MM.1S (cell line): ENCODE measurements around the gene RTRAF.

Experiments
- DNase-seq: peaks from one replicate; pipeline ENCODE4 v3.0.0-alpha.2; 2015
- H2AFZ ChIP-seq: fragments of 300-600 bp; sonication (generic); 2 replicates; pipeline ENCODE4 v1.6.0; 2016; ENCODE audit warnings: antibody characterized with exemption, low read length
- H3F3A ChIP-seq: fragments of 300-600 bp; sonication (generic); 2 replicates; pipeline ENCODE4 v1.6.1; 2016; ENCODE audit warnings: mild to moderate bottlenecking, antibody characterized with exemption, low read length, moderate library complexity, mixed read lengths; ENCODE audit not compliant: insufficient read depth
- H3K27ac ChIP-seq: fragments of 300-600 bp; sonication (generic); 2 replicates; pipeline ENCODE4 v1.5.1; 2016; ENCODE audit warnings: mild to moderate bottlenecking, low read length
- H3K27me3 ChIP-seq: fragments of 300-600 bp; sonication (generic); replicated peaks from 2 replicates; pipeline ENCODE4 v1.6.0; 2016; ENCODE audit warnings: low read length; ENCODE audit not compliant: insufficient read depth
- H3K36me3 ChIP-seq: fragments of 300-600 bp; sonication (generic); replicated peaks from 2 replicates; pipeline ENCODE4 v1.6.1; 2016; ENCODE audit warnings: mild to moderate bottlenecking, low read length, mixed read lengths; ENCODE audit not compliant: insufficient read depth
- H3K4me1 ChIP-seq: fragments of 300-600 bp; sonication (generic); 2 replicates; pipeline ENCODE4 v1.6.1; 2016; ENCODE audit warnings: low read length, mixed read lengths
- H3K4me2 ChIP-seq: fragments of 300-600 bp; sonication (generic); 2 replicates; pipeline ENCODE4 v1.6.0; 2016; ENCODE audit warnings: low read depth, low read length
- H3K4me3 ChIP-seq: fragments of 300-600 bp; sonication (generic); 2 replicates; pipeline ENCODE4 v1.5.1; 2016; ENCODE audit warnings: low read length, mixed read lengths
- H3K79me2 ChIP-seq: fragments of 300-600 bp; sonication (generic); 2 replicates; pipeline ENCODE4 v1.6.1; 2016; ENCODE audit warnings: mixed run types, low read length, mixed read lengths
- H3K9ac ChIP-seq: fragments of 300-600 bp; sonication (generic); 2 replicates; pipeline ENCODE4 v1.6.1; 2016; ENCODE audit warnings: low read length, mixed read lengths
- H3K9me2 ChIP-seq: fragments of 300-600 bp; sonication (generic); replicated peaks from 2 replicates; pipeline ENCODE4 v1.6.1; 2016; ENCODE audit warnings: mild to moderate bottlenecking, low read length, mixed read lengths; ENCODE audit not compliant: insufficient read depth
- H3K9me3 ChIP-seq: fragments of 300-600 bp; sonication (generic); replicated peaks from 2 replicates; pipeline ENCODE4 v1.6.1; 2016; ENCODE audit warnings: mild to moderate bottlenecking, low read length, mixed read lengths; ENCODE audit not compliant: insufficient read depth
- H4K20me1 ChIP-seq: fragments of 300-600 bp; sonication (generic); 2 replicates; pipeline ENCODE4 v1.6.1; 2016; ENCODE audit warnings: mild to moderate bottlenecking, low read length, moderate library complexity, mixed read lengths; ENCODE audit not compliant: insufficient read depth
- CTCF ChIP-seq: fragments of 300-600 bp; sonication (generic); IDR thresholded peaks from 2 replicates; pipeline ENCODE4 v1.5.1; 2016; ENCODE audit warnings: antibody characterized with exemption, low read length, mixed read lengths
- EZH2 ChIP-seq: fragments of 300-600 bp; sonication (generic); optimal IDR thresholded peaks from 2 replicates; pipeline ENCODE3; 2017; ENCODE audit warnings: low read depth, mild to moderate bottlenecking, antibody characterized with exemption, low read length, mixed read lengths
- EZH2phosphoT487 ChIP-seq: fragments of 300-600 bp; sonication (generic); IDR thresholded peaks from 2 replicates; pipeline ENCODE4 v1.6.1; 2018; ENCODE audit warnings: antibody characterized with exemption, low read length

The RTRAF gene

GRCh38 chr14:51969852-51970540 lies 19.4 kb upstream of the RTRAF start:
- DNase-seq: no peak
- H3K9me2 ChIP-seq: no peaks in the 10 kb centered on the region
- no peaks in the 10 kb centered on the region for H3K4me1 ChIP-seq
- no peak overlapping the region for H3K9ac ChIP-seq
- H3K4me3 ChIP-seq: no peak overlapping the region
- no peaks in the 10 kb centered on the region for H3F3A ChIP-seq
- no peak overlapping the region for H3K4me2 ChIP-seq
- no peaks in the 10 kb centered on the region for H3K9me3 ChIP-seq
- no peak overlapping the region for H2AFZ ChIP-seq
- H3K27ac ChIP-seq: no peak overlapping the region
- no peaks in the 10 kb centered on the region for H4K20me1 ChIP-seq
- no peaks in the 10 kb centered on the region for H3K79me2 ChIP-seq
- no peak for TF ChIP-seq EZH2phosphoT487
- TF ChIP-seq EZH2: no peak
- TF ChIP-seq CTCF: no peak
- no peaks in the 10 kb centered on the region for H3K27me3 ChIP-seq
- no peaks in the 10 kb centered on the region for H3K36me3 ChIP-seq

GRCh38 chr14:51972566-51972965 lies 16.8 kb upstream of the RTRAF start:
- no peak overlapping the region for H3K9ac ChIP-seq
- no peaks in the 10 kb centered on the region for H3K4me1 ChIP-seq
- no peak overlapping the region for H2AFZ ChIP-seq
- no peak for DNase-seq
- no peaks in the 10 kb centered on the region for H4K20me1 ChIP-seq
- H3K27ac ChIP-seq: no peak overlapping the region
- no peaks in the 10 kb centered on the region for H3K79me2 ChIP-seq
- H3F3A ChIP-seq: no peaks in the 10 kb centered on the region
- H3K27me3 ChIP-seq: no peaks in the 10 kb centered on the region
- no peaks in the 10 kb centered on the region for H3K36me3 ChIP-seq
- no peaks in the 10 kb centered on the region for H3K9me2 ChIP-seq
- no peak overlapping the region for H3K4me2 ChIP-seq
- no peaks in the 10 kb centered on the region for H3K9me3 ChIP-seq
- H3K4me3 ChIP-seq: no peak overlapping the region
- no peak for TF ChIP-seq EZH2phosphoT487

- Histone ChIP-seq H3K9me3 (no peaks in the 10 kb centered on the region), H3K27ac (no peak overlapping the region), H3K36me3 (no peaks in the 10 kb centered on the region), H3K27me3 (no peaks in the 10 kb centered on the region), H3K9me2 (no peaks in the 10 kb centered on the region), H3F3A (no peaks in the 10 kb centered on the region), H3K9ac (no peak overlapping the region), H3K4me3 (no peak overlapping the region), H3K4me1 (no peaks in the 10 kb centered on the region), H3K4me2 (no peak overlapping the region), H2AFZ (no peak overlapping the region), H3K79me2 (no peaks in the 10 kb centered on the region), H4K20me1 (no peaks in the 10 kb centered on the region)
- TF ChIP-seq EZH2 (no peak), CTCF (no peak), EZH2phosphoT487 (no peak)
- no peak for DNase-seq
Observed at GRCh38 chr14:51977075-51977474, 12.3 kb upstream of the RTRAF start.

- Histone ChIP-seq H3K9me2 (no peaks in the 10 kb centered on the region), H3K36me3 (no peaks in the 10 kb centered on the region), H3K79me2 (no peaks in the 10 kb centered on the region), H3K4me3 (no peak overlapping the region), H4K20me1 (no peaks in the 10 kb centered on the region), H3K27ac (no peak overlapping the region), H3K9ac (no peak overlapping the region), H3K27me3 (no peaks in the 10 kb centered on the region), H3K4me1 (no peaks in the 10 kb centered on the region), H2AFZ (no peak overlapping the region), H3K4me2 (no peak overlapping the region), H3K9me3 (no peaks in the 10 kb centered on the region), H3F3A (no peaks in the 10 kb centered on the region)
- TF ChIP-seq EZH2phosphoT487 (no peak), EZH2 (no peak), CTCF (no peak)
- no peak for DNase-seq
Observed at GRCh38 chr14:51978681-51979085, 10.7 kb upstream of the RTRAF start.
